ENCODE data around the gene CTU2. TPM values are rescaled to one million over a fixed set of nuclear protein-coding genes. Genes with fewer than 3 reads are reported as not detected.
A peak's percentile ranks its signal among the peaks of the same experiment; 100 is the strongest.

CTU2 gene
- total and polyA plus RNA-seq, 9 of the 15 experiments (the other 6 are each of a cell fraction or from before 2014, with no cell fraction given) = 1.3 to 105 (median 23.2) TPM

DNA sequence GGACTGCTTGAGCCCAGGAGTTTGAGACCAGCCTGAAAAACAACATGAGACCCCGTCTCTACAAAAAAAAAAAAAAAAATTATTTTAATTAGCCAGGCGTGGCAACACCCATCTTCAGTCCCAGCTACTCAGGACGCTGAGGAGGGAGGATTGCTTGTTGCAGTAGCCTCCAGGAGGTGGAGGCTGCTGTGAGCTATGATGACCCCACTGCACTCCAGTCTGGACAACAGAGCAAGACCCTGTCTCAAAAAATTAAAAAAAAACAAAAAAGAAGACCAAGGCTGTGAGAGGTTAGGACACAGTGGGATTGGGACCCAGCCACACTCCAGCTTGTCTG lies 18.7 kb upstream of the CTU2 start (continued):
- no peak for TF ChIP-seq PHB (CRISPR knock-in tag; IDR thresholded peaks at IDR 0.05)
- TF ChIP-seq SMAD4 (CRISPR knock-in tag; conservative IDR thresholded peaks at IDR 0.05) = no peak
- TF ChIP-seq TAF15 (IDR thresholded peaks at IDR 0.05; ENCODE audit: low read depth, low read length) = no peak
- TF ChIP-seq, protein P1, sequence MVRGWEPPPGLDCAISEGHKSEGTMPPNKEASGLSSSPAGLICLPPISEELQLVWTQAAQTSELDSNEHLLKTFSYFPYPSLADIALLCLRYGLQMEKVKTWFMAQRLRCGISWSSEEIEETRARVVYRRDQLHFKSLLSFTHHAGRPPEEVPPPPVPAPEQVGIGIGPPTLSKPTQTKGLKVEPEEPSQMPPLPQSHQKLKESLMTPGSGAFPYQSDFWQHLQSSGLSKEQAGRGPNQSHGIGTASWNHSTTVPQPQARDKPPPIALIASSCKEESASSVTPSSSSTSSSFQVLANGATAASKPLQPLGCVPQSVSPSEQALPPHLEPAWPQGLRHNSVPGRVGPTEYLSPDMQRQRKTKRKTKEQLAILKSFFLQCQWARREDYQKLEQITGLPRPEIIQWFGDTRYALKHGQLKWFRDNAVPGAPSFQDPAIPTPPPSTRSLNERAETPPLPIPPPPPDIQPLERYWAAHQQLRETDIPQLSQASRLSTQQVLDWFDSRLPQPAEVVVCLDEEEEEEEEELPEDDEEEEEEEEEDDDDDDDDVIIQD (CRISPR knock-in tag; IDR thresholded peaks at IDR 0.05) = no peak
- no peak for TF ChIP-seq ZNF707 (CRISPR knock-in tag; conservative IDR thresholded peaks at IDR 0.05)
- TF ChIP-seq PTTG1 (tag; IDR thresholded peaks at IDR 0.05; ENCODE audit: low read depth) = no peak
- TF ChIP-seq, protein P2, sequence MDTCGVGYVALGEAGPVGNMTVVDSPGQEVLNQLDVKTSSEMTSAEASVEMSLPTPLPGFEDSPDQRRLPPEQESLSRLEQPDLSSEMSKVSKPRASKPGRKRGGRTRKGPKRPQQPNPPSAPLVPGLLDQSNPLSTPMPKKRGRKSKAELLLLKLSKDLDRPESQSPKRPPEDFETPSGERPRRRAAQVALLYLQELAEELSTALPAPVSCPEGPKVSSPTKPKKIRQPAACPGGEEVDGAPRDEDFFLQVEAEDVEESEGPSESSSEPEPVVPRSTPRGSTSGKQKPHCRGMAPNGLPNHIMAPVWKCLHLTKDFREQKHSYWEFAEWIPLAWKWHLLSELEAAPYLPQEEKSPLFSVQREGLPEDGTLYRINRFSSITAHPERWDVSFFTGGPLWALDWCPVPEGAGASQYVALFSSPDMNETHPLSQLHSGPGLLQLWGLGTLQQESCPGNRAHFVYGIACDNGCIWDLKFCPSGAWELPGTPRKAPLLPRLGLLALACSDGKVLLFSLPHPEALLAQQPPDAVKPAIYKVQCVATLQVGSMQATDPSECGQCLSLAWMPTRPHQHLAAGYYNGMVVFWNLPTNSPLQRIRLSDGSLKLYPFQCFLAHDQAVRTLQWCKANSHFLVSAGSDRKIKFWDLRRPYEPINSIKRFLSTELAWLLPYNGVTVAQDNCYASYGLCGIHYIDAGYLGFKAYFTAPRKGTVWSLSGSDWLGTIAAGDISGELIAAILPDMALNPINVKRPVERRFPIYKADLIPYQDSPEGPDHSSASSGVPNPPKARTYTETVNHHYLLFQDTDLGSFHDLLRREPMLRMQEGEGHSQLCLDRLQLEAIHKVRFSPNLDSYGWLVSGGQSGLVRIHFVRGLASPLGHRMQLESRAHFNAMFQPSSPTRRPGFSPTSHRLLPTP (IDR thresholded peaks at IDR 0.05; ENCODE audit: borderline replicate concordance, extremely low read depth, insufficient read length) = no peak
- no peak for TF ChIP-seq ZNF57 (CRISPR knock-in tag; IDR thresholded peaks at IDR 0.05)
- TF ChIP-seq NCOR1 (IDR thresholded peaks at IDR 0.05) = no peak
- TF ChIP-seq, protein P3, sequence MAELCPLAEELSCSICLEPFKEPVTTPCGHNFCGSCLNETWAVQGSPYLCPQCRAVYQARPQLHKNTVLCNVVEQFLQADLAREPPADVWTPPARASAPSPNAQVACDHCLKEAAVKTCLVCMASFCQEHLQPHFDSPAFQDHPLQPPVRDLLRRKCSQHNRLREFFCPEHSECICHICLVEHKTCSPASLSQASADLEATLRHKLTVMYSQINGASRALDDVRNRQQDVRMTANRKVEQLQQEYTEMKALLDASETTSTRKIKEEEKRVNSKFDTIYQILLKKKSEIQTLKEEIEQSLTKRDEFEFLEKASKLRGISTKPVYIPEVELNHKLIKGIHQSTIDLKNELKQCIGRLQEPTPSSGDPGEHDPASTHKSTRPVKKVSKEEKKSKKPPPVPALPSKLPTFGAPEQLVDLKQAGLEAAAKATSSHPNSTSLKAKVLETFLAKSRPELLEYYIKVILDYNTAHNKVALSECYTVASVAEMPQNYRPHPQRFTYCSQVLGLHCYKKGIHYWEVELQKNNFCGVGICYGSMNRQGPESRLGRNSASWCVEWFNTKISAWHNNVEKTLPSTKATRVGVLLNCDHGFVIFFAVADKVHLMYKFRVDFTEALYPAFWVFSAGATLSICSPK (IDR thresholded peaks at IDR 0.05; ENCODE audit: borderline replicate concordance) = peak; percentile 39; the same call in 1 of the 2 replicates
- peak; percentile 100 for TF ChIP-seq ZNF121 (CRISPR knock-in tag; conservative IDR thresholded peaks at IDR 0.05)
- TF ChIP-seq, protein P4, sequence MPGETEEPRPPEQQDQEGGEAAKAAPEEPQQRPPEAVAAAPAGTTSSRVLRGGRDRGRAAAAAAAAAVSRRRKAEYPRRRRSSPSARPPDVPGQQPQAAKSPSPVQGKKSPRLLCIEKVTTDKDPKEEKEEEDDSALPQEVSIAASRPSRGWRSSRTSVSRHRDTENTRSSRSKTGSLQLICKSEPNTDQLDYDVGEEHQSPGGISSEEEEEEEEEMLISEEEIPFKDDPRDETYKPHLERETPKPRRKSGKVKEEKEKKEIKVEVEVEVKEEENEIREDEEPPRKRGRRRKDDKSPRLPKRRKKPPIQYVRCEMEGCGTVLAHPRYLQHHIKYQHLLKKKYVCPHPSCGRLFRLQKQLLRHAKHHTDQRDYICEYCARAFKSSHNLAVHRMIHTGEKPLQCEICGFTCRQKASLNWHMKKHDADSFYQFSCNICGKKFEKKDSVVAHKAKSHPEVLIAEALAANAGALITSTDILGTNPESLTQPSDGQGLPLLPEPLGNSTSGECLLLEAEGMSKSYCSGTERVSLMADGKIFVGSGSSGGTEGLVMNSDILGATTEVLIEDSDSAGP (CRISPR knock-in tag; IDR thresholded peaks at IDR 0.05) = no peak
- TF ChIP-seq, protein P5, sequence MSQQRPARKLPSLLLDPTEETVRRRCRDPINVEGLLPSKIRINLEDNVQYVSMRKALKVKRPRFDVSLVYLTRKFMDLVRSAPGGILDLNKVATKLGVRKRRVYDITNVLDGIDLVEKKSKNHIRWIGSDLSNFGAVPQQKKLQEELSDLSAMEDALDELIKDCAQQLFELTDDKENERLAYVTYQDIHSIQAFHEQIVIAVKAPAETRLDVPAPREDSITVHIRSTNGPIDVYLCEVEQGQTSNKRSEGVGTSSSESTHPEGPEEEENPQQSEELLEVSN (IDR thresholded peaks at IDR 0.05; ENCODE audit: borderline replicate concordance in 1 of 2, extremely low read depth in 1 of 2, insufficient read depth in 1 of 2, insufficient read length in 1 of 2, low read depth in 1 of 2, low read length in 1 of 2, poor library complexity in 1 of 2, severe bottlenecking in 1 of 2) = no peak
- no peak for TF ChIP-seq GTF2E2 (tag; IDR thresholded peaks at IDR 0.05)
- TF ChIP-seq PHF21A (IDR thresholded peaks at IDR 0.05; ENCODE audit: borderline replicate concordance, low read depth) = no peak
- TF ChIP-seq L3MBTL2 (IDR thresholded peaks at IDR 0.05) = no peak
- no peak for TF ChIP-seq MEF2A (IDR thresholded peaks at IDR 0.05; ENCODE audit: control insufficient read depth, low read depth, low read length)
- no peak for TF ChIP-seq PHF20 (IDR thresholded peaks at IDR 0.05; ENCODE audit: partially characterized antibody)
- TF ChIP-seq CHD2 (IDR thresholded peaks at IDR 0.05; ENCODE audit: low read depth, low read length) = no peak
- no peak for TF ChIP-seq RBFOX2 (IDR thresholded peaks at IDR 0.05; ENCODE audit: low read depth, low read length)
- TF ChIP-seq ZNF408 (CRISPR knock-in tag; IDR thresholded peaks at IDR 0.05; ENCODE audit: low read depth) = no peak
